IgD-negative memory B cell (primary cell): Measurements from ENCODE around the gene PALLD. TPM values are rescaled to one million over a fixed set of nuclear protein-coding genes. Genes with fewer than 3 reads are reported as not detected.
"Not testable (repeated sequence)": the region's sequence is repeated elsewhere in the genome, so short reads cannot be mapped to it uniquely, and the experiment has no call there.

Experiments
- H3K27ac Mint-ChIP-seq, 3 donors: one replicate each; pipeline ENCODE4 v1.8.0; 2020 to 2022; ENCODE audit warnings: mild to moderate bottlenecking in 3 of 3, mixed read lengths in 3 of 3, moderate library complexity in 1 of 3
- H3K27me3 Mint-ChIP-seq: one replicate; pipeline ENCODE4 v1.8.0; 2021; ENCODE audit warnings: mixed read lengths
- H3K36me3 Mint-ChIP-seq: one replicate; pipeline ENCODE4 v1.8.0; 2020; ENCODE audit warnings: mild to moderate bottlenecking, mixed read lengths
- H3K4me1 Mint-ChIP-seq, 3 donors: one replicate each; pipeline ENCODE4 v1.8.0; 2020 to 2022; ENCODE audit warnings: mixed read lengths in 3 of 3, mild to moderate bottlenecking in 1 of 3
- H3K4me3 Mint-ChIP-seq, 4 donors: one replicate each; pipeline ENCODE4 v1.8.0; 2020 to 2022; ENCODE audit warnings: mild to moderate bottlenecking in 4 of 4, mixed read lengths in 4 of 4, moderate library complexity in 3 of 4
- H3K9me3 Mint-ChIP-seq, 3 donors: one replicate each; pipeline ENCODE4 v1.8.0; 2020 to 2021; ENCODE audit warnings: mixed read lengths in 3 of 3, mild to moderate bottlenecking in 1 of 3
- polyA plus RNA-seq: library from polyadenylated mRNA; unstranded; fragments of 300-500 nt; fragmentation: Illumina TruSeq; gene quantifications from one replicate; pipeline ENCODE4 v1.2.3, GENCODE V29; 2021

Gene PALLD
- polyA plus RNA-seq, 1 donor from 2014 or later, result 0.31 TPM

- Mint-ChIP-seq H3K36me3 (no peaks in the 10 kb centered on the region), H3K27ac (no peak overlapping the region), H3K27me3 (peaks cover 1% of the 10 kb centered on the region), H3K4me3 (no peak overlapping the region), H3K4me1 (peaks cover 0 to 3% (median 2%) of the 10 kb centered on the region in 3 donors), H3K9me3 (peaks cover 0 to 1% (median 0%) of the 10 kb centered on the region in 3 donors)
Observed at GRCh38 chr4:168795346-168795745, 298.5 kb downstream of the PALLD start.

GRCh38 chr4:168796362-168797106 lies 299.7 kb downstream of the PALLD start:
- peaks cover 5% of the 10 kb centered on the region for H3K27me3 Mint-ChIP-seq
- H3K4me1 Mint-ChIP-seq, result no peaks in the 10 kb centered on the region
- H3K4me3 Mint-ChIP-seq, result no peak overlapping the region
- no peaks in the 10 kb centered on the region for H3K36me3 Mint-ChIP-seq
- peaks cover 0 to 1% (median 0%) of the 10 kb centered on the region in 3 donors for H3K9me3 Mint-ChIP-seq
- H3K27ac Mint-ChIP-seq, result no peak overlapping the region

GRCh38 chr4:168797194-168797593 lies 300.3 kb downstream of the PALLD start:
- Mint-ChIP-seq H3K36me3 (no peaks in the 10 kb centered on the region), H3K9me3 (peaks cover 0 to 4% (median 4%) of the 10 kb centered on the region in 3 donors), H3K4me3 (no peak overlapping the region), H3K4me1 (no peaks in the 10 kb centered on the region), H3K27me3 (peaks cover 5% of the 10 kb centered on the region), H3K27ac (no peak overlapping the region)

- no peaks in the 10 kb centered on the region for H3K4me1 Mint-ChIP-seq
- peaks cover 0 to 7% (median 6%) of the 10 kb centered on the region in 3 donors for H3K9me3 Mint-ChIP-seq
- H3K27me3 Mint-ChIP-seq, result peaks cover 5% of the 10 kb centered on the region
- H3K4me3 Mint-ChIP-seq, result no peak overlapping the region
- H3K36me3 Mint-ChIP-seq, result no peaks in the 10 kb centered on the region
- H3K27ac Mint-ChIP-seq, result no peak overlapping the region
Observed at GRCh38 chr4:168797738-168798375, 301.0 kb downstream of the PALLD start.

- no peak overlapping the region for H3K27ac Mint-ChIP-seq
- no peaks in the 10 kb centered on the region for H3K36me3 Mint-ChIP-seq
- no peaks in the 10 kb centered on the region for H3K4me1 Mint-ChIP-seq
- peaks cover 6% of the 10 kb centered on the region for H3K27me3 Mint-ChIP-seq
- peaks cover 0 to 7% (median 4%) of the 10 kb centered on the region in 3 donors for H3K9me3 Mint-ChIP-seq
- H3K4me3 Mint-ChIP-seq, result no peak overlapping the region
Observed at GRCh38 chr4:168800926-168801325, 304.1 kb downstream of the PALLD start.

GRCh38 chr4:168802222-168802621 lies 305.4 kb downstream of the PALLD start:
- Mint-ChIP-seq H3K9me3 (peaks cover 0 to 7% (median 4%) of the 10 kb centered on the region in 3 donors), H3K27ac (no peak overlapping the region), H3K36me3 (no peaks in the 10 kb centered on the region), H3K4me1 (no peaks in the 10 kb centered on the region), H3K4me3 (no peak overlapping the region), H3K27me3 (peaks cover 6% of the 10 kb centered on the region)

- not testable (repeated sequence) for H3K4me1 Mint-ChIP-seq, H3K36me3 Mint-ChIP-seq, H3K27ac Mint-ChIP-seq, H3K9me3 Mint-ChIP-seq, H3K4me3 Mint-ChIP-seq, H3K27me3 Mint-ChIP-seq
Observed at GRCh38 chr4:168803052-168803451, 306.2 kb downstream of the PALLD start.

GRCh38 chr4:168803732-168804131 lies 306.9 kb downstream of the PALLD start:
- Mint-ChIP-seq H3K4me1 (no peaks in the 10 kb centered on the region), H3K27me3 (peaks cover 5% of the 10 kb centered on the region), H3K4me3 (no peak overlapping the region), H3K36me3 (no peaks in the 10 kb centered on the region), H3K27ac (no peak overlapping the region), H3K9me3 (peaks cover 0 to 7% (median 4%) of the 10 kb centered on the region in 3 donors)

- Mint-ChIP-seq H3K4me3 (no peak overlapping the region), H3K4me1 (no peaks in the 10 kb centered on the region), H3K9me3 (peaks cover 0 to 7% (median 4%) of the 10 kb centered on the region in 3 donors), H3K27ac (no peak overlapping the region), H3K27me3 (peaks cover 5% of the 10 kb centered on the region), H3K36me3 (no peaks in the 10 kb centered on the region)
Observed at GRCh38 chr4:168804146-168804545, 307.3 kb downstream of the PALLD start.

GRCh38 chr4:168805341-168805740 lies 308.5 kb downstream of the PALLD start:
- Mint-ChIP-seq H3K27ac (no peak overlapping the region), H3K9me3 (peaks cover 0 to 7% (median 4%) of the 10 kb centered on the region in 3 donors), H3K4me1 (no peaks in the 10 kb centered on the region), H3K36me3 (no peaks in the 10 kb centered on the region), H3K4me3 (no peak overlapping the region), H3K27me3 (peaks cover 5% of the 10 kb centered on the region)

- not testable (repeated sequence) for H3K9me3 Mint-ChIP-seq, H3K4me1 Mint-ChIP-seq, H3K27ac Mint-ChIP-seq, H3K27me3 Mint-ChIP-seq, H3K4me3 Mint-ChIP-seq, H3K36me3 Mint-ChIP-seq
Observed at GRCh38 chr4:168806247-168806646, 309.4 kb downstream of the PALLD start.

- Mint-ChIP-seq H3K36me3 (no peaks in the 10 kb centered on the region), H3K27me3 (peaks cover 15% of the 10 kb centered on the region), H3K4me1 (no peaks in the 10 kb centered on the region), H3K27ac (no peak overlapping the region), H3K9me3 (no peaks in the 10 kb centered on the region), H3K4me3 (no peak overlapping the region)
Observed at GRCh38 chr4:168811207-168811606, 314.4 kb downstream of the PALLD start.

- Mint-ChIP-seq H3K4me1 (peaks cover 0 to 6% (median 0%) of the 10 kb centered on the region in 3 donors), H3K27me3 (peaks cover 15% of the 10 kb centered on the region), H3K36me3 (no peaks in the 10 kb centered on the region), H3K4me3 (no peak overlapping the region), H3K9me3 (no peaks in the 10 kb centered on the region), H3K27ac (no peak overlapping the region)
Observed at GRCh38 chr4:168811786-168812651, 315.2 kb downstream of the PALLD start.

GRCh38 chr4:168812806-168813205 lies 316.0 kb downstream of the PALLD start:
- Mint-ChIP-seq H3K9me3 (no peaks in the 10 kb centered on the region), H3K36me3 (no peaks in the 10 kb centered on the region), H3K4me3 (no peak overlapping the region), H3K27me3 (peaks cover 20% of the 10 kb centered on the region), H3K4me1 (peaks cover 0 to 11% (median 0%) of the 10 kb centered on the region in 3 donors), H3K27ac (no peak overlapping the region)

- H3K27ac Mint-ChIP-seq, result no peak overlapping the region
- H3K4me1 Mint-ChIP-seq, result peaks cover 0 to 11% (median 0%) of the 10 kb centered on the region in 3 donors
- peaks cover 20% of the 10 kb centered on the region for H3K27me3 Mint-ChIP-seq
- no peak overlapping the region for H3K4me3 Mint-ChIP-seq
- H3K36me3 Mint-ChIP-seq, result no peaks in the 10 kb centered on the region
- no peaks in the 10 kb centered on the region for H3K9me3 Mint-ChIP-seq
Observed at GRCh38 chr4:168813890-168814289, 317.0 kb downstream of the PALLD start.
